CD1c-positive myeloid dendritic cell (primary cell): ENCODE results near the gene TRPC6.
"Not testable (repeated sequence)": the region's sequence is repeated elsewhere in the genome, so short reads cannot be mapped to it uniquely, and the experiment has no call there.

Experiments used
- DNase-seq: peaks from one replicate; pipeline ENCODE4 v3.0.0-alpha.2; 2016; ENCODE audit errors: extremely low spot score

The TRPC6 gene

GRCh38 chr11:101521821-101522220, 62.0 kb downstream of the TRPC6 start:
- DNase-seq: no peak

- DNase-seq: no peak
Observed at GRCh38 chr11:101516546-101516945, 67.3 kb downstream of the TRPC6 start.

GRCh38 chr11:101511065-101511464, 72.7 kb downstream of the TRPC6 start:
- DNase-seq: no peak

GRCh38 chr11:101510591-101510990, 73.2 kb downstream of the TRPC6 start:
- DNase-seq: no peak

- DNase-seq: no peak
Observed at GRCh38 chr11:101509922-101510321, 73.9 kb downstream of the TRPC6 start.

- no peak for DNase-seq
Observed at GRCh38 chr11:101508370-101508769, 75.4 kb downstream of the TRPC6 start.

GRCh38 chr11:101498891-101499290, 84.9 kb downstream of the TRPC6 start:
- no peak for DNase-seq

GRCh38 chr11:101497291-101497690, 86.5 kb downstream of the TRPC6 start:
- no peak for DNase-seq

- no peak for DNase-seq
Observed at GRCh38 chr11:101487775-101488174, 96.0 kb downstream of the TRPC6 start.

- DNase-seq: no peak
Observed at GRCh38 chr11:101482556-101483124, 101.2 kb downstream of the TRPC6 start.

GRCh38 chr11:101478587-101479369, 105.0 kb downstream of the TRPC6 start:
- DNase-seq: no peak

- no peak for DNase-seq
Observed at GRCh38 chr11:101477926-101478325, 105.9 kb downstream of the TRPC6 start.

GRCh38 chr11:101476191-101476590, 107.6 kb downstream of the TRPC6 start:
- no peak for DNase-seq

- no peak for DNase-seq
Observed at GRCh38 chr11:101475699-101476098, 108.1 kb downstream of the TRPC6 start.

- no peak for DNase-seq
Observed at GRCh38 chr11:101474666-101475065, 109.1 kb downstream of the TRPC6 start.

- DNase-seq: no peak
Observed at GRCh38 chr11:101470881-101471520, 112.8 kb downstream of the TRPC6 start.

GRCh38 chr11:101470419-101470818, 113.4 kb downstream of the TRPC6 start:
- DNase-seq: no peak

- no peak for DNase-seq
Observed at GRCh38 chr11:101466352-101466751, 117.5 kb downstream of the TRPC6 start.

- not testable (repeated sequence) for DNase-seq
Observed at GRCh38 chr11:101464388-101464787, 119.4 kb downstream of the TRPC6 start.

GRCh38 chr11:101459020-101459419, 124.8 kb downstream of the TRPC6 start:
- no peak for DNase-seq

- DNase-seq: no peak
Observed at GRCh38 chr11:101458161-101458560, 125.6 kb downstream of the TRPC6 start.

GRCh38 chr11:101456812-101457211, 127.0 kb downstream of the TRPC6 start:
- no peak for DNase-seq

GRCh38 chr11:101453682-101454081, 130.1 kb downstream of the TRPC6 start:
- DNase-seq: no peak
